ENCODE data around the gene SPIN2B.

GRCh38 chrX:57134702-57135101, 13.4 kb upstream of the SPIN2B start:
- TF ChIP-seq EZH2 (IDR thresholded peaks at IDR 0.05; ENCODE audit: borderline replicate concordance): no peak
- no peak for TF ChIP-seq CTCF (IDR thresholded peaks at IDR 0.05; ENCODE audit: poor library complexity)
- TF ChIP-seq EZH2phosphoT487 (IDR thresholded peaks at IDR 0.05; ENCODE audit: low read depth, severe bottlenecking, unreplicated experiment): no peak

All from hepatocyte (in vitro differentiated cells).